ENCODE results near the gene TMEM151B. TPM values are rescaled to one million over a fixed set of nuclear protein-coding genes. Genes with fewer than 3 reads are reported as not detected.

TMEM151B gene
- total and polyA plus RNA-seq, 9 of the 15 experiments (the other 6 are each of a cell fraction or from before 2014, with no cell fraction given): not detected

DNA sequence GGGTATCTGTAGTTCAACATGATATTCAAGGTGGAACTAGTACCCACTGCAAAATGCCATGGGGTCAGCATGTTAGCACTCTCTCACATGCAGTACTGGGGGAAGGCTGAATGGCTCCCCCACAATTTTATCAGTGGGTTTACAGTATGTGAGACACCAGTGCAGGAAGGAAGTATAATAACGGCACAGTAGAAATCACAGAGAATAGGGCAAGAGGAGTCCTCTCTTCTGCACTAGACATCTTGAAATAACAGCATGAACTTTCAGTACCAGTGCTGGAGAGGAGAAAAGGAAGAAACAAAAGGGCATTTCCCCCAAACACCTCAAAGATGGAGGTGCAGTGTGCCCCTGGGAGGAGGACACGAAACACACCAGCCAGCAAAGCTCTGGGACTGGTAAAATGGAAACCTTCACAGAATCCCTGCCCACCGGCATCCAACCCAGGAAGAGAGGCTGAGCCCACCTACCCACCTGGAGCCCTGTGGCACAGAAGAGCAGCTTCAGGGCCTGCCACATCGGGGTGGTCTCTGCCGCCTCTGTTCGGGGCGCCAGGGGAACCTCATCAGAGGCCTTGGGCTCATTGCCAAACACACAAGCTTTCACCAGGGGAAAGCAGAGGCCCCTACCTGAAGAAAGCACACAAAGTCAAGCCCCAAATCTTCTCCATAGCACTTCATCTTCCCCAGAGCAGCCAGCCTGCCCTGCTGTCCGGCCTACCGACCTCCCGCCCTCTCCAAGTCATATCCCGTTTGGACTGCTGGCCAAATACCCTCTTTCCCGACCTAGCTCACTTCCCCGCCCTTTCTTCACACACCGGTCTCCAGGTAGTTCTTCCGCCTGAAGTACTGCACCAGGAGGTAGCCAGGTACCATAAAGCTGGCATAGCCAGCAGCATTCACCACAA is 14.1 kb upstream of the TMEM151B start:
- ATAC-seq (peak; percentile 1; the same call in 1 of the 3 replicates), FAIRE-seq (no peak), DNase-seq (ENCODE audit: extremely low read depth in 1 of 4, low spot score in 3 of 4) (peak in 2 of 4 experiments; percentile 50 to 57)
- ChIA-PET POLR2A (interaction anchor here (0.5 to 3.2 kb wide), 32 partner anchors 11 to 1415 kb away, joined by 3 to 144 read pairs (median 4); partner anchors contain the start of genes HSP90AB1 and TMEM151B), CTCF (ENCODE audit: low intra/inter-chr PET ratio) (interaction anchor here (1.3 kb wide), 1 partner anchor 481 kb away, joined by 3 read pairs; no protein-coding TSS in a partner anchor)
- no peaks in the 10 kb centered on the region for H3K27me3 ChIP-seq (ENCODE audit: control insufficient read depth in 2 of 2, insufficient read depth in 2 of 2, low read length in 2 of 2)
- H3K4me1 ChIP-seq (replicated peaks in 1 of 2; ENCODE audit: control insufficient read depth in 2 of 2, insufficient read depth in 2 of 2, low read length in 2 of 2): peaks cover 35 to 41% of the 10 kb centered on the region in 2 experiments; a peak in 4 of 5 replicates
- H3K36me3 ChIP-seq (ENCODE audit: control insufficient read depth, insufficient read depth, low read length): peaks cover 79% of the 10 kb centered on the region
- H3K4me2 ChIP-seq (ENCODE audit: insufficient read depth, low read length): peak overlapping the region; percentile 89
- 13% methylated on average over 15 of the region's 15 CpGs for WGBS (ENCODE audit: insufficient coverage, low coverage, missing lambda C conversion rate)
- H3K9me3 ChIP-seq (replicated peaks; ENCODE audit: control insufficient read depth, insufficient read depth, low read depth, low read length): no peaks in the 10 kb centered on the region
- peak overlapping the region; percentile 85 to 93 for H3K9ac ChIP-seq (ENCODE audit: insufficient read depth in 1 of 2, low read depth in 2 of 2, low read length in 2 of 2)
- H3K79me2 ChIP-seq (ENCODE audit: control insufficient read depth, insufficient read depth, low read length): peaks cover 36% of the 10 kb centered on the region
- TSS peak; percentile 29 for BruUV-seq (replicated peaks)
- peaks cover 51% of the 10 kb centered on the region for H4K20me1 ChIP-seq (replicated peaks; ENCODE audit: control insufficient read depth, insufficient read depth, low read length)
- 0 out of 2 replicates have a peak overlapping the region, but pooled peaks have one; percentile 87 for H2AFZ ChIP-seq (ENCODE audit: low read depth, low read length)
- in situ Hi-C loops (cut with MboI) (no loop called here), intact Hi-C loops (cut with micrococcal nuclease) (no loop called here)
- peaks cover 19% of the 10 kb centered on the region for H3K9me1 ChIP-seq (ENCODE audit: control insufficient read depth, insufficient read depth, low read length)
- H3K4me3 ChIP-seq: peak overlapping the region; percentile 81
- peak overlapping the region; percentile 93 for H3K27ac ChIP-seq (ENCODE audit: extremely low read depth, low read depth, low read length)
- TF ChIP-seq POLR2AphosphoS5 (IDR thresholded peaks at IDR 0.05; ENCODE audit: control insufficient read depth, insufficient read depth, low read depth, low read length): 0 out of 2 replicates have a peak, but pooled peaks have one; percentile 18
- no peak for TF ChIP-seq SMARCA5 (IDR thresholded peaks at IDR 0.05)
- TF ChIP-seq CBX8 (IDR thresholded peaks at IDR 0.05; ENCODE audit: borderline replicate concordance, extremely low read depth, low read depth, low read length, poor library complexity, severe bottlenecking): no peak
- TF ChIP-seq ZNF740 (CRISPR knock-in tag; IDR thresholded peaks at IDR 0.05): 0 out of 2 replicates have a peak, but pooled peaks have one; percentile 48
- no peak for TF ChIP-seq ZNF740 (tag; IDR thresholded peaks at IDR 0.05)
- no peak for TF ChIP-seq CCNT2 (IDR thresholded peaks at IDR 0.05; ENCODE audit: borderline replicate concordance, extremely low read depth, insufficient read length, low read depth, low read length)
- TF ChIP-seq ZNF384 (IDR thresholded peaks at IDR 0.05; ENCODE audit: low read depth, low read length): no peak
- no peak for TF ChIP-seq ZNF184 (CRISPR knock-in tag; IDR thresholded peaks at IDR 0.05)
- TF ChIP-seq CREB1 (IDR thresholded peaks at IDR 0.05): no peak
- no peak for TF ChIP-seq CREB1 (CRISPR knock-in tag; IDR thresholded peaks at IDR 0.05)
- no peak for TF ChIP-seq RBBP5 (IDR thresholded peaks at IDR 0.05; ENCODE audit: borderline replicate concordance, insufficient read depth, low read length, poor library complexity, severe bottlenecking)
- TF ChIP-seq CTCF (IDR thresholded peaks at IDR 0.05 in 2 of 3, conservative IDR thresholded peaks at IDR 0.05 in 1 of 3; ENCODE audit: insufficient read depth in 2 of 3, low read depth in 1 of 3, low read length in 3 of 3): no peak
- no peak for TF ChIP-seq CBX3 (IDR thresholded peaks at IDR 0.05; ENCODE audit: borderline replicate concordance in 1 of 2, low read length in 2 of 2)
- no peak for TF ChIP-seq NCOA2 (IDR thresholded peaks at IDR 0.05; ENCODE audit: partially characterized antibody in 2 of 2)

Data from K562 (cell line).